Measurements from ENCODE around the gene PLAGL2.
"Not testable (repeated sequence)": the region's sequence is repeated elsewhere in the genome, so short reads cannot be mapped to it uniquely, and the experiment has no call there.

The PLAGL2 gene, protein sequence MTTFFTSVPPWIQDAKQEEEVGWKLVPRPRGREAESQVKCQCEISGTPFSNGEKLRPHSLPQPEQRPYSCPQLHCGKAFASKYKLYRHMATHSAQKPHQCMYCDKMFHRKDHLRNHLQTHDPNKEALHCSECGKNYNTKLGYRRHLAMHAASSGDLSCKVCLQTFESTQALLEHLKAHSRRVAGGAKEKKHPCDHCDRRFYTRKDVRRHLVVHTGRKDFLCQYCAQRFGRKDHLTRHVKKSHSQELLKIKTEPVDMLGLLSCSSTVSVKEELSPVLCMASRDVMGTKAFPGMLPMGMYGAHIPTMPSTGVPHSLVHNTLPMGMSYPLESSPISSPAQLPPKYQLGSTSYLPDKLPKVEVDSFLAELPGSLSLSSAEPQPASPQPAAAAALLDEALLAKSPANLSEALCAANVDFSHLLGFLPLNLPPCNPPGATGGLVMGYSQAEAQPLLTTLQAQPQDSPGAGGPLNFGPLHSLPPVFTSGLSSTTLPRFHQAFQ

GRCh38 chr20:32207626-32208498, at the start of gene PLAGL2, which contains the start of gene POFUT1:
Gene PLAGL2 (minus strand): TSS chr20:32207743. CDS start chr20:32202178, 5,565 bp downstream.
Gene POFUT1 (plus strand): TSS chr20:32207880. CDS start chr20:32207942, 62 bp downstream.
- DNase-seq: peak; percentile 83 to 85

GRCh38 chr20:32252189-32252588, 44.6 kb upstream of the PLAGL2 start:
- no peak for DNase-seq

DNA sequence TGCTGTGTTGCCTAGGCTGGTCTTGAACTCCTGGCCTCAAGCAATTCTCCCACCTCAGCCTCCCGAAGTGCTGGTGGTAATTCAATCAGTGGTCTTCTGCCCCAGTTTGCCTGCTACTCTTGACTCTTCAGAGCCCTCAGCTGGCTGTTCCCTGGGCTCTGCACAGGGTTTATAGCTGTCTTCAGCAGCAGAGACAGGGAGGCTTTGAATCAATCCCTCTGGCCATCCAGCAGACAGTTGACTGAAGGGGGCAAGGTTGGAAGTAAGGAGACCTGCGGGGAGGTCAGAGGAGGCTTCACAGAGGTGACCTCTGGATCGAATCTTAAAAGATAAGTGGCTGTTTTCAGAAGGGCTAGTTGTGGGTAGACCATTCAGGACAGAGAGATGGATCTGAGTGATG, 43.9 kb upstream of the PLAGL2 start:
- no peak for DNase-seq

DNA sequence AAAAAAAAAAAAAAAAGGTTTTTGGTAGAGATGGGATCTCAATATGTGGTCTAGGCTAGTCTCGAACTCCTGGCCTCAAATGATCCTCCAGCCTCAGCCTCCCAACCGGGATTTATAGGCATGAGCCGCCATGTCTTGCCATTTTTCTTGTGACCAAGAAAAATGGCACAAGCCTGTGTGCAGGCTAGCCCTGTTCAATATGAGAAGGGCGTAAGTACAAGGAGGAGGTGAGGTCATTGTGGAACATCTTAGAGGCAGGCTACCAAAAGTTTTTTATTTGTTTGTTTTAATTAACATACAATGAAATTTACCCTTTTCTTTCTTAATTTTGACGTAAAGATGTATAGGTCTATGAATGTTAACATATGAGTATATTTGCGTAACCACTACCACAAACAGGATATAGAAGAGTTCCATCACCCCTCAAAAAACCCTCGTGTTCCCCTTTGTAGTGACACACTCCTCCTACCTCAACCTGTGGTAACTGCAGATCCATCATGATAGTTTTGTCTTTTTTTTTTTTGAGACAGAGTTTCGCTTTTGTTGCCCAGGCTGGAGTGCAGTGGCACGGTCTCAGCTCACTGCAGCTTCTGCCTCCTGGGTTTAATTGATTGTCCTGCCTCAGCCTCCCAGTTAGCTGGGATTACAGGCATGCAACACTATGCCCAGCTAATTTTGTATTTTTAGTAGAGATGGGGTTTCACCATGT, 41.6 kb upstream of the PLAGL2 start:
- DNase-seq: no peak

- no peak for DNase-seq
Observed at GRCh38 chr20:32248043-32248442, 40.5 kb upstream of the PLAGL2 start.

GRCh38 chr20:32246208-32246607, 38.7 kb upstream of the PLAGL2 start:
- not testable (repeated sequence) for DNase-seq

GRCh38 chr20:32244959-32245358, 37.4 kb upstream of the PLAGL2 start:
- no peak for DNase-seq

DNA sequence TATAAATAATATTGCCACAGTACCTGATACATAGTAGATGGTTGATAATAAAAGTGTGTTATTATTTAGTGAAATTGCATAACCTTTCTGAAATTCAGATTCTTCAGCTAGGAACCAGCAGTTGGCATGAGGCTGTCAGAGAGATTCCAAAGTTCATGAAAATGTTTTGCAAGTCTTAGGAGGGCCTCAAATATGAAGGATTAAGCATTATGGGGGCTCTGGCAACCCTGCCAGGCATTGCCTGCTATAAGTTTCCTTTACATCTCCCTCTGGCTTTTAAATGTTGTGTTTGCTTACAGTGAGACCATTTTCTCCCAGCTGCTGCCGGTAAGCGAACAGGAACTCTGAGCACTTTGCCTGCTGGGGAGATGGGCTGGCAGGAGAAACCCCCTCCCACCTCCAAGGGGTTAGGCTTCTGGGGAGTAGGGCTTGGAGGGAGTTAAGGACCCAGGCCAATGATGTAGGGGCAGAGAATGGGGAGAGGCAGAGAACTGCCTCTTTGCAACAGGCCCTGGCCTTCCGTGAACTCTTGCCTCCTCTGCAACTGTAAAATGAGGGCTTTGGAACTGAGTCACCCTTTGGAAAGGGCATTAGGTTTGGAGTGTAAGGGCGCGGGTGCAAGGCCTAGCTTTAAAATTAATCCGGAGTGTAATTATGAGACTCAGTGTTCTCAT, 36.7 kb upstream of the PLAGL2 start:
- no peak for DNase-seq

DNA sequence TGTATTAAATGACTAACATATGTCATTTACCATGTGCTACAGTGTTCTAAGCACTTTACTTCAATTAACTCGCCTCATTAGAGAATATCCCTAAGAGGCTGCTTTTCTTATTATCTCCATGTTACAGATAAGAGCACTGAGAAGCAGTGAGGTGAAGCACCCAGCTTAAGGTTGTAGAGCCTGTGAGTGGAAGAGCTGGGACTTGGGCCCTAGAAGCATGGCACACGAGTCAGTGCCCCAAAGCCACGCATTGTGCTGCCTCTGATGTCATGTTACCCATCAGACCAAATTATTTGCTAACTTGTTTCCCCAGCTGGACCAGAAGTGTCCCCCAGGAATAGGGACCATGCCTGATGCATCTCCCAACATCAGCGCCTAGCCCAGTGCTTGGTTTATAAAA, 34.3 kb upstream of the PLAGL2 start:
- DNase-seq: no peak

- no peak for DNase-seq
Observed at GRCh38 chr20:32240205-32240604, 32.7 kb upstream of the PLAGL2 start.

GRCh38 chr20:32238483-32239425, 31.2 kb upstream of the PLAGL2 start:
- no peak for DNase-seq

- DNase-seq: no peak
Observed at GRCh38 chr20:32237419-32237818, 29.9 kb upstream of the PLAGL2 start.

GRCh38 chr20:32236819-32237218, 29.3 kb upstream of the PLAGL2 start:
- no peak for DNase-seq

- no peak for DNase-seq
Observed at GRCh38 chr20:32236048-32236533, 28.5 kb upstream of the PLAGL2 start.

- no peak for DNase-seq
Observed at GRCh38 chr20:32235331-32236047, 27.9 kb upstream of the PLAGL2 start.

GRCh38 chr20:32234135-32234808, 26.7 kb upstream of the PLAGL2 start:
- DNase-seq: no peak

DNA sequence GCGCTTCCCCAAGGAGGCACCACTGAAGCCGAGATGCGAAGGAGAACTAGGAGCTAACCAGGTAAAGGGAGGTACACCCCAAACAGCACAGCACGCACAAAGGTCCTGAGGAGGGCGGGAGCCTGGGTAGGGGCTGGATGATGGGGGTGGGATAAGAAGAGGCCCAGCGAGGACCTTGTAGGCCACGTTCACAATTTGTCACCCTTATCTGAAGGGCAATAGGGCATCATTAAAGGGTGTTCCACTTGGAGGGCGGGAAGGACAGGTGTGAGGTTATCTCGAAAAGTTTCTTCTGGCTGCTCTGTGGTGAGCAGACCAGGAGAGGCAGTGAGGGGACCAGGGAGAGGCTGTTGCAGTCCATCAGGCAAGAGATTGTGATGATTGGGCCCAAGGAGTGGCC, 25.7 kb upstream of the PLAGL2 start:
- DNase-seq: no peak

GRCh38 chr20:32232326-32232886, 24.9 kb upstream of the PLAGL2 start:
- DNase-seq: no peak

- peak in 1 of 2 donors; percentile 8 for DNase-seq
Observed at GRCh38 chr20:32231847-32232246, 24.3 kb upstream of the PLAGL2 start.

Measured in hippocampal formation (tissue), 2 donors.